ENCODE data around the gene ZBED1. TPM values are rescaled to one million over a fixed set of nuclear protein-coding genes. Genes with fewer than 3 reads are reported as not detected.

The ZBED1 gene
- total and polyA plus RNA-seq, 2 donors (not counting 3 experiments of a cell fraction or from before 2014, with no cell fraction given): 24.6 to 46.5 TPM

- no TSS peak for BruUV-seq (replicated peaks)
- no peak for DNase-seq (ENCODE audit: low read depth, low spot score)
- Histone ChIP-seq H3K4me1 (ENCODE audit: control insufficient read depth, extremely low read depth, insufficient read depth, low read length) (no peaks in the 10 kb centered on the region), H3K36me3 (ENCODE audit: control insufficient read depth in 2 of 2, extremely low read depth in 1 of 2, insufficient read depth in 2 of 2, low read length in 2 of 2) (no peaks in the 10 kb centered on the region), H3K4me2 (ENCODE audit: insufficient read depth, low read length) (no peak overlapping the region), H3K27ac (ENCODE audit: insufficient read depth, low read depth, low read length) (no peak overlapping the region), H3K27me3 (ENCODE audit: control insufficient read depth in 2 of 2, insufficient read depth in 2 of 2, low read length in 2 of 2) (no peaks in the 10 kb centered on the region), H3K9me3 (replicated peaks; ENCODE audit: control insufficient read depth, insufficient read depth, low read length) (no peaks in the 10 kb centered on the region), H3K79me2 (ENCODE audit: control insufficient read depth, insufficient read depth, low read length) (no peaks in the 10 kb centered on the region), H3K9ac (replicated peaks; ENCODE audit: extremely low read depth, insufficient read depth, low read length) (no peak overlapping the region), H2AFZ (ENCODE audit: low read depth, low read length) (no peak overlapping the region), H4K20me1 (replicated peaks; ENCODE audit: control insufficient read depth, extremely low read depth, insufficient read depth, low read length) (no peaks in the 10 kb centered on the region), H3K4me3 (replicated peaks in 1 of 3; ENCODE audit: insufficient read depth in 1 of 3, low read depth in 1 of 3, low read length in 3 of 3) (no peak overlapping the region), H3K9me1 (replicated peaks; ENCODE audit: control insufficient read depth, extremely low read depth, insufficient read depth, low read length) (no peaks in the 10 kb centered on the region)
- no peak for FAIRE-seq
- ChIA-PET CTCF (no interaction called here), POLR2A (no interaction called here)
- TF ChIP-seq CTCF (IDR thresholded peaks at IDR 0.05; ENCODE audit: extremely low read depth in 1 of 2, insufficient read depth in 1 of 2, low read depth in 1 of 2, low read length in 2 of 2) (no peak), EZH2 (IDR thresholded peaks at IDR 0.05; ENCODE audit: borderline replicate concordance, low read depth, low read length, severe bottlenecking) (no peak), FOS (IDR thresholded peaks at IDR 0.05; ENCODE audit: borderline replicate concordance, insufficient read depth, low read length) (no peak), POLR2AphosphoS5 (IDR thresholded peaks at IDR 0.05; ENCODE audit: insufficient read depth, low read depth, low read length) (no peak), GATA2 (IDR thresholded peaks at IDR 0.05; ENCODE audit: insufficient read depth, insufficient read length, low read depth, low read length) (no peak), POLR2A (IDR thresholded peaks at IDR 0.05; ENCODE audit: low read depth, low read length) (no peak)
- intact Hi-C loops (cut with micrococcal nuclease): no loop called here
- dilution Hi-C loops (cut with MboI; ENCODE audit: extremely low pct_ligation_motif_present, low sequenced_read_pairs): no loop called here
Observed at GRCh38 chrX:2507904-2508627, 7.3 kb upstream of the ZBED1 start.

Measured in endothelial cell of umbilical vein (primary cell).